ENCODE results near the gene POLR2A. TPM values are rescaled to one million over a fixed set of nuclear protein-coding genes. Genes with fewer than 3 reads are reported as not detected.

Gene POLR2A
- total and polyA plus RNA-seq, 2 of the 13 experiments (the other 11 are each of a cell fraction or from before 2014, with no cell fraction given), result 17.8 to 18.3 TPM

DNA sequence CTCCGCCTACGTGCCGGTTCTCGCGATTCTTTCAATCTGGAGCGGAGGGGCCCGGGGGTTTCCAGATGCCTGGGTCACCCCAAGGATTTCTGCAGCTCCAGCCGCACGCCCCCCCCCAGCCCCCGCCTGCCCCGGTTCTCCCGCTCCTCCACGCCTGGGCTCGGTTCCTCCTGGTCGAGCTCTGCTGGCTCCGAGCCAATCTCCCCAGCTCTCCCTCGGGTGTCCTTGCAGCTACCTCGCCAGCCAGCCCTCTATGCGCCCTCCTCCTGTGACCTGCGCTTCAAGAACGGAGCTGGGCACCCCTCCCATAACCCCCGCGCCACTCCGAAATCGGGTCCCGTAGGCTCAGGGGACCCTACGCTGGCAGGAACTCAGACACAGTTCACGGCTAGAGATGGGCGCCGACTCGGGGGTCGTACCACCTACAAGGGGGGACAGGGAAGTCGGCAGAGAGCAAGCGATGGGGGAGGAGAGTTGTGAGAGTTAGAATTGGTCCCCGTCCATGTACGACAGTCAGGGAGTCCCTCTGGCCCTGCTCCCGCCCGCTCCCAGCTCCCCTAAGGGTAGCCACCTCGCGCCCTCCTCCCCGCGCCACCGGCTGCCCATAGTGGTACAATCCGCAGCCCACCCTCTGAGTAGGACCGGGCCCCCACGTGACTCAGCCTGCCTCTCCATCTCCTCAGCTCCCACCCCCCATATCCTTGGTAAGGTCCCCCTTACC lies 43.9 kb upstream of the POLR2A start (continued):
- TF ChIP-seq IKZF4 (CRISPR knock-in tag; IDR thresholded peaks at IDR 0.05; ENCODE audit: borderline replicate concordance, low read depth, not compliant biosample characterization) (no peak), SMAD3 (CRISPR knock-in tag; IDR thresholded peaks at IDR 0.05) (no peak), HNRNPL (IDR thresholded peaks at IDR 0.05; ENCODE audit: low read depth, low read length) (no peak), MXI1 (IDR thresholded peaks at IDR 0.05; ENCODE audit: borderline replicate concordance, low read depth, low read length) (no peak), BRCA1 (CRISPR knock-in tag; IDR thresholded peaks at IDR 0.05) (no peak), ATF7 (IDR thresholded peaks at IDR 0.05) (no peak), ATF7 (CRISPR knock-in tag; IDR thresholded peaks at IDR 0.05) (0 out of 2 replicates have a peak, but pooled peaks have one; percentile 29), ZNF44 (CRISPR knock-in tag; IDR thresholded peaks at IDR 0.05) (no peak), ZBTB7B (CRISPR knock-in tag; IDR thresholded peaks at IDR 0.05) (peak; percentile 63; the same call in 1 of the 2 replicates), PAF1 (CRISPR knock-in tag; IDR thresholded peaks at IDR 0.05) (no peak), NFYC (CRISPR knock-in tag; IDR thresholded peaks at IDR 0.05) (no peak), ZZZ3 (CRISPR knock-in tag; IDR thresholded peaks at IDR 0.05; ENCODE audit: borderline replicate concordance) (0 out of 2 replicates have a peak, but pooled peaks have one; percentile 50), TBX2 (CRISPR knock-in tag; IDR thresholded peaks at IDR 0.05; ENCODE audit: borderline replicate concordance) (no peak; the same call in 1 of the 2 replicates), ZBTB38 (CRISPR knock-in tag; IDR thresholded peaks at IDR 0.05) (peak; percentile 67; the same call in 1 of the 2 replicates), ZIK1 (CRISPR knock-in tag; IDR thresholded peaks at IDR 0.05; ENCODE audit: borderline replicate concordance, low read depth) (no peak)
- TF ChIP-seq, protein P1, sequence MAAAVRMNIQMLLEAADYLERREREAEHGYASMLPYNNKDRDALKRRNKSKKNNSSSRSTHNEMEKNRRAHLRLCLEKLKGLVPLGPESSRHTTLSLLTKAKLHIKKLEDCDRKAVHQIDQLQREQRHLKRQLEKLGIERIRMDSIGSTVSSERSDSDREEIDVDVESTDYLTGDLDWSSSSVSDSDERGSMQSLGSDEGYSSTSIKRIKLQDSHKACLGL (CRISPR knock-in tag; IDR thresholded peaks at IDR 0.05), result no peak
- TF ChIP-seq, protein P2, sequence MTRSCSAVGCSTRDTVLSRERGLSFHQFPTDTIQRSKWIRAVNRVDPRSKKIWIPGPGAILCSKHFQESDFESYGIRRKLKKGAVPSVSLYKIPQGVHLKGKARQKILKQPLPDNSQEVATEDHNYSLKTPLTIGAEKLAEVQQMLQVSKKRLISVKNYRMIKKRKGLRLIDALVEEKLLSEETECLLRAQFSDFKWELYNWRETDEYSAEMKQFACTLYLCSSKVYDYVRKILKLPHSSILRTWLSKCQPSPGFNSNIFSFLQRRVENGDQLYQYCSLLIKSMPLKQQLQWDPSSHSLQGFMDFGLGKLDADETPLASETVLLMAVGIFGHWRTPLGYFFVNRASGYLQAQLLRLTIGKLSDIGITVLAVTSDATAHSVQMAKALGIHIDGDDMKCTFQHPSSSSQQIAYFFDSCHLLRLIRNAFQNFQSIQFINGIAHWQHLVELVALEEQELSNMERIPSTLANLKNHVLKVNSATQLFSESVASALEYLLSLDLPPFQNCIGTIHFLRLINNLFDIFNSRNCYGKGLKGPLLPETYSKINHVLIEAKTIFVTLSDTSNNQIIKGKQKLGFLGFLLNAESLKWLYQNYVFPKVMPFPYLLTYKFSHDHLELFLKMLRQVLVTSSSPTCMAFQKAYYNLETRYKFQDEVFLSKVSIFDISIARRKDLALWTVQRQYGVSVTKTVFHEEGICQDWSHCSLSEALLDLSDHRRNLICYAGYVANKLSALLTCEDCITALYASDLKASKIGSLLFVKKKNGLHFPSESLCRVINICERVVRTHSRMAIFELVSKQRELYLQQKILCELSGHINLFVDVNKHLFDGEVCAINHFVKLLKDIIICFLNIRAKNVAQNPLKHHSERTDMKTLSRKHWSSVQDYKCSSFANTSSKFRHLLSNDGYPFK (CRISPR knock-in tag; IDR thresholded peaks at IDR 0.05; ENCODE audit: borderline replicate concordance), result peak; percentile 45; the same call in 1 of the 2 replicates
- TF ChIP-seq, protein P3, sequence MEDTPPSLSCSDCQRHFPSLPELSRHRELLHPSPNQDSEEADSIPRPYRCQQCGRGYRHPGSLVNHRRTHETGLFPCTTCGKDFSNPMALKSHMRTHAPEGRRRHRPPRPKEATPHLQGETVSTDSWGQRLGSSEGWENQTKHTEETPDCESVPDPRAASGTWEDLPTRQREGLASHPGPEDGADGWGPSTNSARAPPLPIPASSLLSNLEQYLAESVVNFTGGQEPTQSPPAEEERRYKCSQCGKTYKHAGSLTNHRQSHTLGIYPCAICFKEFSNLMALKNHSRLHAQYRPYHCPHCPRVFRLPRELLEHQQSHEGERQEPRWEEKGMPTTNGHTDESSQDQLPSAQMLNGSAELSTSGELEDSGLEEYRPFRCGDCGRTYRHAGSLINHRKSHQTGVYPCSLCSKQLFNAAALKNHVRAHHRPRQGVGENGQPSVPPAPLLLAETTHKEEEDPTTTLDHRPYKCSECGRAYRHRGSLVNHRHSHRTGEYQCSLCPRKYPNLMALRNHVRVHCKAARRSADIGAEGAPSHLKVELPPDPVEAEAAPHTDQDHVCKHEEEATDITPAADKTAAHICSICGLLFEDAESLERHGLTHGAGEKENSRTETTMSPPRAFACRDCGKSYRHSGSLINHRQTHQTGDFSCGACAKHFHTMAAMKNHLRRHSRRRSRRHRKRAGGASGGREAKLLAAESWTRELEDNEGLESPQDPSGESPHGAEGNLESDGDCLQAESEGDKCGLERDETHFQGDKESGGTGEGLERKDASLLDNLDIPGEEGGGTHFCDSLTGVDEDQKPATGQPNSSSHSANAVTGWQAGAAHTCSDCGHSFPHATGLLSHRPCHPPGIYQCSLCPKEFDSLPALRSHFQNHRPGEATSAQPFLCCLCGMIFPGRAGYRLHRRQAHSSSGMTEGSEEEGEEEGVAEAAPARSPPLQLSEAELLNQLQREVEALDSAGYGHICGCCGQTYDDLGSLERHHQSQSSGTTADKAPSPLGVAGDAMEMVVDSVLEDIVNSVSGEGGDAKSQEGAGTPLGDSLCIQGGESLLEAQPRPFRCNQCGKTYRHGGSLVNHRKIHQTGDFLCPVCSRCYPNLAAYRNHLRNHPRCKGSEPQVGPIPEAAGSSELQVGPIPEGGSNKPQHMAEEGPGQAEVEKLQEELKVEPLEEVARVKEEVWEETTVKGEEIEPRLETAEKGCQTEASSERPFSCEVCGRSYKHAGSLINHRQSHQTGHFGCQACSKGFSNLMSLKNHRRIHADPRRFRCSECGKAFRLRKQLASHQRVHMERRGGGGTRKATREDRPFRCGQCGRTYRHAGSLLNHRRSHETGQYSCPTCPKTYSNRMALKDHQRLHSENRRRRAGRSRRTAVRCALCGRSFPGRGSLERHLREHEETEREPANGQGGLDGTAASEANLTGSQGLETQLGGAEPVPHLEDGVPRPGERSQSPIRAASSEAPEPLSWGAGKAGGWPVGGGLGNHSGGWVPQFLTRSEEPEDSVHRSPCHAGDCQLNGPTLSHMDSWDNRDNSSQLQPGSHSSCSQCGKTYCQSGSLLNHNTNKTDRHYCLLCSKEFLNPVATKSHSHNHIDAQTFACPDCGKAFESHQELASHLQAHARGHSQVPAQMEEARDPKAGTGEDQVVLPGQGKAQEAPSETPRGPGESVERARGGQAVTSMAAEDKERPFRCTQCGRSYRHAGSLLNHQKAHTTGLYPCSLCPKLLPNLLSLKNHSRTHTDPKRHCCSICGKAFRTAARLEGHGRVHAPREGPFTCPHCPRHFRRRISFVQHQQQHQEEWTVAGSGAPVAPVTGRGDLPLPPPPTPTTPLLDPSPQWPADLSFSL (CRISPR knock-in tag; IDR thresholded peaks at IDR 0.05), result no peak

All from HepG2 (cell line).